ENCODE results near the gene FBL.

The FBL gene

GRCh38 chr19:39823686-39824085 is 22.5 kb downstream of the FBL start:
- peaks cover 9% of the 10 kb centered on the region for H3K4me1 ChIP-seq (ENCODE audit: low read depth, poor library complexity, severe bottlenecking)
- no peaks in the 10 kb centered on the region for H3K36me3 ChIP-seq (ENCODE audit: insufficient read depth)
- peak overlapping the region; percentile 65 for H3K4me2 ChIP-seq
- no peaks in the 10 kb centered on the region for H3K27me3 ChIP-seq (ENCODE audit: insufficient read depth, low read depth)
- no peak overlapping the region for H3K27ac ChIP-seq
- H2AFZ ChIP-seq (ENCODE audit: low read depth), result peak overlapping the region; percentile 66; the same call in 1 of the 2 replicates
- TF ChIP-seq CTCF (conservative IDR thresholded peaks at IDR 0.05; ENCODE audit: low read depth, low read length), result no peak
- peak overlapping the region; percentile 52; the same call in 1 of the 2 replicates for H3K9ac ChIP-seq
- no peaks in the 10 kb centered on the region for H4K20me1 ChIP-seq (ENCODE audit: insufficient read depth)
- H3K79me2 ChIP-seq (ENCODE audit: insufficient read depth, low read depth), result no peaks in the 10 kb centered on the region
- H3K4me3 ChIP-seq (IDR thresholded peaks at IDR 0.05; ENCODE audit: insufficient read depth, low read depth, low read length), result no peak overlapping the region

- Histone ChIP-seq H3K79me2 (ENCODE audit: insufficient read depth, low read depth) (no peaks in the 10 kb centered on the region), H3K4me3 (IDR thresholded peaks at IDR 0.05; ENCODE audit: insufficient read depth, low read depth, low read length) (no peak overlapping the region), H4K20me1 (ENCODE audit: insufficient read depth) (no peaks in the 10 kb centered on the region), H3K27me3 (ENCODE audit: insufficient read depth, low read depth) (no peaks in the 10 kb centered on the region), H2AFZ (ENCODE audit: low read depth) (no peak overlapping the region), H3K27ac (no peak overlapping the region), H3K4me2 (no peak overlapping the region), H3K36me3 (ENCODE audit: insufficient read depth) (no peaks in the 10 kb centered on the region), H3K4me1 (ENCODE audit: low read depth, poor library complexity, severe bottlenecking) (peaks cover 8% of the 10 kb centered on the region), H3K9ac (no peak overlapping the region)
- no peak for TF ChIP-seq CTCF (conservative IDR thresholded peaks at IDR 0.05; ENCODE audit: low read depth, low read length)
These were observed 25.5 kb downstream of the FBL start for GRCh38 chr19:39820696-39821095.

DNA sequence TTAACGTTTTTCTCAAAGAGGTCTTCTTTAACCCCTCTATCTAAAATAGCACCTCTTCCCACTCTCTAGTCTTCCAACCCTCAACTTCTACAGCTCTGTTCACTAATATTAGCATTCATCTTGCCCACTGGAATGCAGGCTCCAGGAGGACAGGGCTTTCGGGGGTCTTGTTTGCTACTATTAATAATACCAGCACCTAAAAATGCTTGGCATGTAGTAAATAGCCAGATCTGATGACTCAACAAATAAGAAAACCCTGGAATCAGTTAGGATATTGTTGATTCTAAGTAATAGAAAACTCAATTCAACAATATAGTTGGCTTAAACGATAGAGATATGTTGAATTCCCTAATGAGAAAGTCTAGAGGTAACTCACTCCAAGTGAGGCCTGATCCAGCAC is 26.4 kb downstream of the FBL start:
- TF ChIP-seq CTCF (conservative IDR thresholded peaks at IDR 0.05; ENCODE audit: low read depth, low read length), result no peak

DNA sequence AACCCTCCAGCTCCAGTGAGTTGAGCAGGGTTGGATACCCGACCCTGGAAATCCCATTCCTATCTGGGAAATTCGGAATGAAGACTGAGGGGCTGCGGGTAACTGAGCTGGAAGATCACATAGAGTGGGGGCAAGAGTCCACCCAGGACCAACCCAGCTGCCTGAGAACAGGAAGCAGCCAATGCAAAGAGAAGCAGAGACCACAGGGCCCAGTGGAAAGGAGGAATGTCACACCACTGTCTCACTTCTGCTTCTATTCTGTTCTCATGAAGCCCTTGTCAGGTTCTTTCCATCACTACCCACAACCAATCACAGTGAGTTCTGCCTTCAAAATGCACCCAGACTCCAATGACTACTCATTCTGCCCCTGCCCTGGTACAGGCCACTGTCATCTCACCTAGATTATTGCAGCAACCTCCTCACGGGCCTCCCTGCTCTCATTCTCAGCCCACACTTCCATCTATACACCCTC is 27.5 kb downstream of the FBL start:
- Histone ChIP-seq H4K20me1 (ENCODE audit: insufficient read depth) (no peaks in the 10 kb centered on the region), H3K27me3 (ENCODE audit: insufficient read depth, low read depth) (no peaks in the 10 kb centered on the region), H3K36me3 (ENCODE audit: insufficient read depth) (no peaks in the 10 kb centered on the region), H2AFZ (ENCODE audit: low read depth) (no peak overlapping the region), H3K27ac (no peak overlapping the region), H3K4me1 (ENCODE audit: low read depth, poor library complexity, severe bottlenecking) (no peaks in the 10 kb centered on the region), H3K4me3 (IDR thresholded peaks at IDR 0.05; ENCODE audit: insufficient read depth, low read depth, low read length) (no peak overlapping the region), H3K9ac (no peak overlapping the region), H3K4me2 (no peak overlapping the region), H3K79me2 (ENCODE audit: insufficient read depth, low read depth) (no peaks in the 10 kb centered on the region)
- TF ChIP-seq CTCF (conservative IDR thresholded peaks at IDR 0.05; ENCODE audit: low read depth, low read length), result no peak

More for the DNA sequence above, 26.4 kb downstream of the FBL start:
- no peak overlapping the region for H3K9ac ChIP-seq
- H4K20me1 ChIP-seq (ENCODE audit: insufficient read depth), result no peaks in the 10 kb centered on the region
- H3K27ac ChIP-seq, result no peak overlapping the region
- H3K79me2 ChIP-seq (ENCODE audit: insufficient read depth, low read depth), result no peaks in the 10 kb centered on the region
- H3K4me3 ChIP-seq (IDR thresholded peaks at IDR 0.05; ENCODE audit: insufficient read depth, low read depth, low read length), result no peak overlapping the region
- H3K4me2 ChIP-seq, result no peak overlapping the region
- peaks cover 2% of the 10 kb centered on the region for H3K4me1 ChIP-seq (ENCODE audit: low read depth, poor library complexity, severe bottlenecking)
- no peak overlapping the region for H2AFZ ChIP-seq (ENCODE audit: low read depth)
- H3K27me3 ChIP-seq (ENCODE audit: insufficient read depth, low read depth), result no peaks in the 10 kb centered on the region
- H3K36me3 ChIP-seq (ENCODE audit: insufficient read depth), result no peaks in the 10 kb centered on the region
